Activated CD4-positive, alpha-beta T cell treated with anti-CD3 and anti-CD28 coated beads for 48 hours (primary cell): ENCODE results near the gene ZNF281.
"Not testable (repeated sequence)": the region's sequence is repeated elsewhere in the genome, so short reads cannot be mapped to it uniquely, and the experiment has no call there.

Experiments used
- DNase-seq: peaks from one replicate; pipeline ENCODE4 v3.0.0-alpha.2; 2020

The ZNF281 gene

DNA sequence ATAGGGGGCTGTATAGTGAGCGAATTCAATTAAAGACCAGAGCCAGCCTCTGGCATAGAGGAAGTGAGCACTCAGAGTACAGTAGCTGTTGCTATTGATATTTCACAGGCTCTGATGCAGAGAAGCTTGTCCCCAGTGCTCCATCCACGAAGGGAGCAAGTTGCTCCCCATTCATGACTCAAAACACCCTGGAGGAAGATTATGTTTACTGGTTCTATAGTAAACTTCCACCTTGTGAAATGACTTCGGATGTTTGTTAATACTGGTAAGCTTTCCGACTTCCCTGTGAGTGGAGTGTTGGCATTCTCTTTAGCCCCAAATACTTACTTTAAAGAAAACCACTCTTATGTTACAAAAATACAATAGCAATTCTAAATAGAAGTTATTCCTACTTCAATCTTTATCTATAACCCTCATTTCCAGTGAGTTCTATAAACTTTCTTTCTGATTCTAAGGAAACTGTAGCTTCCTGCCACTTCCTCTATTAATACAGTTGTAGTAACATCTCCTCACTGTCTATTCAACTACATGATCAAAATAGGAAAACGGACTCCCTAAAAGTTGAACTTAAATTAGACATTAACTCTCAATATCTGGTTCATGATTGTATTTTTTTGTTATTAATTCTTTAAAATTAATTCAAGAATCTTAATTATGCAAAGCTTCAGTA lies 46.4 kb downstream of the ZNF281 start:
- DNase-seq = no peak

DNA sequence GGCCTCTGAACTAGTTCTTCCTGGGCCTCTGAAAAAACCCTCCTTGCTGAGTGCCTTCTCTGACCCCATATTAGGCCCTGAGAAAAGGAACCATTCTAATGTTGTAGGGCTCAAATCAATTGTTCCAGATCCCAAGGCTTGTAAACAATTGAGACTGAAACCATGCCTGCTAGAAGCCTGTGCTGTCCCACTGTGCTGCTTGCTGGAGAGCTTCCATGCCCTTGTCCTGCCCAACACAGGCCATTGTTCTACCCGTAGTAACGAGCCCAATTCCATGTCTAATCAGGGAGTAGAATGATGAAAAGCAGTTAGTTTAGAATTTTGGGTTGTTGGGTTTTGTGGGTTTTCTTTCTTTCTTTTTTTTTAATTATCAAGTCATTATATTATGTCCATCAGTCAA lies 47.4 kb downstream of the ZNF281 start:
- DNase-seq = no peak

DNA sequence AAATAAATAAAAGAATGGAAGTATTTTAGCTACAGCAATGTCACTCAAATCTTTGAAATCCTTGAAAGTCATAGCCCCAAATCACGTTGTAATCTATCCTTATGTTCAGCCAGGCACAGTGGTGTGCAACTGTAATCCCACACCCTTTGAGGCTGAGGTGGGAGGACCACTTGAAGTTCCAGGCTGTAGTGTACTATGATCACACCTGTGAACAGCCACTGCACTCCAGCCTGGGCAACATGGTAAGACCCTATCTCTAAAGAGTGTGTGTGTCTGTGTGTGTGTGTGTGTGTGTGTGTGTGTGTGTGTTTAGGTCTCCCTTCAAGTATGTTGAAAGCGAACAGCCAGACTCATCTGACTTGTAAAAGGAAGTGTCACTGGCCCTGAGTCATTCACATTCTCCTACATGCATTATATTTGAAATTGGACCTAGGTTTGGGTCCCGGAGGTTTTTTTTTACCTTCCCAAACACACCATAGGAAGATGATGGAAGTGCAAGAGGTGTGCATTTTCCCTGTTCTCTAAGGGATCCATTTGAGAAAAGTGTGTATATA lies 50.1 kb downstream of the ZNF281 start:
- no peak for DNase-seq

DNA sequence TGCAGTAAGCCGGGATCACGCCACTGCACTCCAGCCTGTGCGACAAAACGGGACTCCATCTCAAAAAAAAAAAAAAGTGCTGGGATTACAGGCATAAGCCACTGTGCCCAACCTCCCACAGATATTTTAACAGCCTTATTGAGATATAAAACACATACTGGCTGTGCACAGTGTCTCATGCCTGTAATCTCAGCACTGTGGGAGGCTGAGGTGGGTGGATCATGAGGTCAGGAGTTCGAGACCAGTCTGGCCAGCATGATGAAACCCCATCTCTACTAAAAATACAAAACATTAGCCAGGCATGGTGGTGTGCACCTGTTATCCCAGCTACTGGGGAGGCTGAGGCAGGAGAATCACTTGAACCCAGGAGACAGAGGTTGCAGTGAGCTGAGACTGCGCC lies 51.9 kb downstream of the ZNF281 start:
- DNase-seq = not testable (repeated sequence)

DNA sequence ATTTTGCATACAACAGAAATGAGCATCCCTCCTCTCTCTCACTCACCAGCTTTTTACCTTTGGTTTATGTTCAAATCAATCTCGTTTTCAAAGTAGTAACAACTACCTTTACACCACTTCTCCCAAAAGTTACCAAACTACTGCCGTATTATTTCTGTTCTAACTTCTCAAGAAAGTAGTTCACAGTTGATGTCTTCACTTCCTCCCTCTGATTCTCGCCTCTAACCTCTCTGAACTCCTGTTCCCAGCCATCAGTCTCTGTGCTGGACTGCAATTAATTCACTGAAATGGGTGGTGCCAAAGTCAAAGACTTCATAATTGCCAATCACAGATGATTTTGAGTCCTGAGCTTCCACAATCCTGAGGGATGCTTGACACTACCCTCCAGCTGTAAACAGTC lies 54.0 kb downstream of the ZNF281 start:
- DNase-seq = no peak
